Keratinocyte (primary cell): ENCODE data around the gene USP50. TPM values are rescaled to one million over a fixed set of nuclear protein-coding genes. Genes with fewer than 3 reads are reported as not detected.

Experiments used
- DNase-seq: peaks from one replicate; pipeline ENCODE4 v3.0.0-alpha.2; 2011; ENCODE audit warnings: low read depth, missing footprints, low spot score
- FAIRE-seq: peaks from 2 replicates; lab custom pipeline; 2011; peaks lifted over from hg19 to GRCh38; lab: Jason Lieb, UNC
- H2AFZ ChIP-seq: 2 replicates; pipeline ENCODE4 v1.6.0; 2012; ENCODE audit warnings: low read length, control low read depth, inconsistent platforms; ENCODE audit not compliant: control insufficient read depth
- H3K27ac ChIP-seq: 2 replicates; pipeline ENCODE4 v1.5.1; 2011; ENCODE audit warnings: low read length; ENCODE audit not compliant: control insufficient read depth, insufficient read depth
- H3K27me3 ChIP-seq: 3 replicates; pipeline ENCODE4 v1.6.0; 2011; ENCODE audit warnings: low read length; ENCODE audit not compliant: control insufficient read depth, insufficient read depth; ENCODE audit errors: extremely low read depth
- H3K36me3 ChIP-seq, 2 experiments: 2 replicates in 1 of 2; 3 replicates in 1 of 2; pipeline ENCODE4 v1.5.1; 2011; ENCODE audit warnings: low read length in 2 of 2, mild to moderate bottlenecking in 1 of 2; ENCODE audit not compliant: control insufficient read depth in 2 of 2, insufficient read depth in 2 of 2; ENCODE audit errors: extremely low read depth in 1 of 2
- H3K4me1 ChIP-seq: 3 replicates; pipeline ENCODE4 v1.5.1; 2011; ENCODE audit warnings: low read length; ENCODE audit not compliant: control insufficient read depth, insufficient read depth; ENCODE audit errors: extremely low read depth
- H3K4me2 ChIP-seq: 3 replicates; pipeline ENCODE4 v1.6.0; 2011; ENCODE audit warnings: low read depth, low read length; ENCODE audit not compliant: control insufficient read depth, insufficient read depth; ENCODE audit errors: extremely low read depth
- H3K4me3 ChIP-seq, 3 experiments: fragments of 200-600 bp in 1 of 3; sonication (generic) in 1 of 3; 2 replicates in 2 of 3; 3 replicates in 1 of 3; pipeline ENCODE4 v1.5.1; 2011 to 2016; ENCODE audit warnings: low read length in 3 of 3, mild to moderate bottlenecking in 3 of 3, control low read depth in 2 of 3, inconsistent platforms in 1 of 3, low read depth in 1 of 3, mixed read lengths in 1 of 3, mixed run types in 1 of 3, moderate library complexity in 1 of 3; ENCODE audit not compliant: control insufficient read depth in 2 of 3, insufficient read depth in 2 of 3; ENCODE audit errors: extremely low read depth in 1 of 3
- H3K79me2 ChIP-seq: 2 replicates; pipeline ENCODE4 v1.6.0; 2012; ENCODE audit warnings: low read length; ENCODE audit not compliant: control insufficient read depth, insufficient read depth
- H3K9ac ChIP-seq: 3 replicates; pipeline ENCODE4 v1.6.0; 2011; ENCODE audit warnings: low read length; ENCODE audit not compliant: control insufficient read depth, insufficient read depth; ENCODE audit errors: extremely low read depth
- H3K9me1 ChIP-seq: 3 replicates; pipeline ENCODE4 v1.6.0; 2011; ENCODE audit warnings: low read length; ENCODE audit not compliant: control insufficient read depth, insufficient read depth; ENCODE audit errors: extremely low read depth
- H3K9me3 ChIP-seq: 2 replicates; pipeline ENCODE4 v1.5.1; 2012; ENCODE audit warnings: low read depth, low read length; ENCODE audit not compliant: control insufficient read depth
- H4K20me1 ChIP-seq: 3 replicates; pipeline ENCODE4 v1.6.0; 2011; ENCODE audit warnings: low read length; ENCODE audit not compliant: control insufficient read depth, insufficient read depth; ENCODE audit errors: extremely low read depth
- EZH2 ChIP-seq: IDR thresholded peaks from one replicate; pipeline ENCODE4 v1.6.1; 2012; ENCODE audit warnings: inconsistent platforms, mild to moderate bottlenecking, low read length, moderate library complexity
- dilution Hi-C: fragments of 300-500 bp; cut with MboI; formaldehyde crosslinking; loops from one replicate; pipeline ENCODE4 v1.7.0; 2020; ENCODE audit warnings: low sequenced_read_pairs; ENCODE audit not compliant: extremely low pct_ligation_motif_present
- polyA plus RNA-seq, 5 experiments: library from polyadenylated mRNA; depleted of rRNA in 3 of 5; stranded (reverse) in 3 of 5; stranded (forward) in 1 of 5; unstranded in 1 of 5; fragments of >200 nt; gene quantifications; 1 replicate in 1 of 5; 2 replicates in 3 of 5; 3 replicates in 1 of 5; pipeline versions ENCODE4 v1.2.1 to v1.2.3, GENCODE V29; 2011 to 2012; ENCODE audit warnings: missing spikeins in 2 of 5, low read depth in 1 of 5, low replicate concordance in 1 of 5
- TF ChIP-seq, protein P1 (sequence below), 3 experiments: IDR thresholded peaks in 1 of 3; conservative IDR thresholded peaks in 1 of 3; optimal IDR thresholded peaks in 1 of 3; 2 replicates in 2 of 3; 3 replicates in 1 of 3; pipeline versions ENCODE3 to v1.5.1; 2011; ENCODE audit warnings: low read length in 3 of 3, mild to moderate bottlenecking in 3 of 3, moderate library complexity in 2 of 3, control low read depth in 1 of 3, inconsistent platforms in 1 of 3; ENCODE audit not compliant: insufficient read depth in 2 of 3; ENCODE audit errors: extremely low read depth in 1 of 3

USP50 gene
- polyA plus RNA-seq, 1 donor (not counting 4 experiments of a cell fraction or from before 2014, with no cell fraction given): not detected

DNA sequence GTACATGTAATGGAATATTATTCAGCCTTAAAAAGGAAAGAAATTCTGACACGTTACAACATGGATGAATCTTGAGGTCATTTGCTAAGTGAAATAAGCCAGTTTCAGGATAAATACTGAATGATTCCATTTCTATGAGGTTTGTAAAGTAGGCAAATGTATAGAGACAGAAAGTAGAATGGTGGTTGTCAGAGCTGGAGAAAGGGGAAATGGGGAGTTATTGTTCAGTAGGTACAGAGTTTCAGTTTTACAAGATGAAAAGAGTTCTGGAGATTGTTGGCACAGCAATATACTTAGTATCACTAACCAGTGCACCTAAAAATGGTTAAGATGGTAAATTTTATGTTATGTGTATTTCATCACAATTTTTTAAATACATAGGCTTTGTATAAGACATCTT, 61.7 kb downstream of the USP50 start:
- dilution Hi-C loops: no loop called here
- no peaks in the 10 kb centered on the region for H3K4me1 ChIP-seq
- no peaks in the 10 kb centered on the region for H3K9me3 ChIP-seq
- no peak overlapping the region for H3K4me3 ChIP-seq
- no peaks in the 10 kb centered on the region for H3K27me3 ChIP-seq
- H3K27ac ChIP-seq: no peak overlapping the region
- H2AFZ ChIP-seq: no peak overlapping the region
- DNase-seq (no peak), FAIRE-seq (no peak)
- H3K36me3 ChIP-seq: peaks cover 10 to 19% of the 10 kb centered on the region in 2 experiments
- H4K20me1 ChIP-seq: no peaks in the 10 kb centered on the region
- no peaks in the 10 kb centered on the region for H3K9me1 ChIP-seq
- no peaks in the 10 kb centered on the region for H3K79me2 ChIP-seq
- H3K4me2 ChIP-seq: no peak overlapping the region
- H3K9ac ChIP-seq: no peak overlapping the region
- TF ChIP-seq, protein P1, sequence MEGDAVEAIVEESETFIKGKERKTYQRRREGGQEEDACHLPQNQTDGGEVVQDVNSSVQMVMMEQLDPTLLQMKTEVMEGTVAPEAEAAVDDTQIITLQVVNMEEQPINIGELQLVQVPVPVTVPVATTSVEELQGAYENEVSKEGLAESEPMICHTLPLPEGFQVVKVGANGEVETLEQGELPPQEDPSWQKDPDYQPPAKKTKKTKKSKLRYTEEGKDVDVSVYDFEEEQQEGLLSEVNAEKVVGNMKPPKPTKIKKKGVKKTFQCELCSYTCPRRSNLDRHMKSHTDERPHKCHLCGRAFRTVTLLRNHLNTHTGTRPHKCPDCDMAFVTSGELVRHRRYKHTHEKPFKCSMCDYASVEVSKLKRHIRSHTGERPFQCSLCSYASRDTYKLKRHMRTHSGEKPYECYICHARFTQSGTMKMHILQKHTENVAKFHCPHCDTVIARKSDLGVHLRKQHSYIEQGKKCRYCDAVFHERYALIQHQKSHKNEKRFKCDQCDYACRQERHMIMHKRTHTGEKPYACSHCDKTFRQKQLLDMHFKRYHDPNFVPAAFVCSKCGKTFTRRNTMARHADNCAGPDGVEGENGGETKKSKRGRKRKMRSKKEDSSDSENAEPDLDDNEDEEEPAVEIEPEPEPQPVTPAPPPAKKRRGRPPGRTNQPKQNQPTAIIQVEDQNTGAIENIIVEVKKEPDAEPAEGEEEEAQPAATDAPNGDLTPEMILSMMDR (optimal IDR thresholded peaks at IDR 0.05 in 1 of 3, IDR thresholded peaks at IDR 0.05 in 1 of 3, conservative IDR thresholded peaks at IDR 0.05 in 1 of 3; ENCODE audit: extremely low read depth in 1 of 3, insufficient read depth in 2 of 3, low read length in 3 of 3): no peak
- no peak for TF ChIP-seq EZH2

DNA sequence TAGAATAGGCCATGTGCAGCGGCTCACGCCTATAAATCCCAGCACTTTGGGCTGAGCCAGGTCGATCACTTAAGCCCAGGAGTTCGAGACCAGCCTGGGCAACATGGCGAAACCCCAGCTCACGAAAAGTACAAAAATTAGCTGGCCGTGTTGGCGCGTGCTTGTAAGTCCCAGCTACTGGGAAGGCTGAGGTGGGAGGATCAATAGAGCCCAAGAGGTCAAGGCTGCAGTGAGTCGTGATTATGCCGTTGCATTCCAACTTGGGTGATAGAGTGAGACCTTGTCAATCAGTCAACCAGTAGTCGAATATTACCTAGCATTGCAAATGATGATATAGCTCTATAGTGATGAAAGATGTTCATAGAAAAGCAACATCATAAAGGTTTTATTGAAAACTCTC, 70.3 kb downstream of the USP50 start:
- Histone ChIP-seq H3K27ac (no peak overlapping the region), H3K4me1 (no peaks in the 10 kb centered on the region), H3K9me1 (no peaks in the 10 kb centered on the region), H3K4me3 (no peak overlapping the region), H3K4me2 (no peak overlapping the region), H3K9ac (no peak overlapping the region), H3K9me3 (no peaks in the 10 kb centered on the region), H3K79me2 (no peaks in the 10 kb centered on the region), H3K36me3 (peaks cover 0 to 9% of the 10 kb centered on the region in 2 experiments), H3K27me3 (no peaks in the 10 kb centered on the region), H4K20me1 (no peaks in the 10 kb centered on the region), H2AFZ (no peak overlapping the region)
- dilution Hi-C loops: no loop called here
- FAIRE-seq: no peak
- DNase-seq: no peak
- no peak for TF ChIP-seq EZH2

DNA sequence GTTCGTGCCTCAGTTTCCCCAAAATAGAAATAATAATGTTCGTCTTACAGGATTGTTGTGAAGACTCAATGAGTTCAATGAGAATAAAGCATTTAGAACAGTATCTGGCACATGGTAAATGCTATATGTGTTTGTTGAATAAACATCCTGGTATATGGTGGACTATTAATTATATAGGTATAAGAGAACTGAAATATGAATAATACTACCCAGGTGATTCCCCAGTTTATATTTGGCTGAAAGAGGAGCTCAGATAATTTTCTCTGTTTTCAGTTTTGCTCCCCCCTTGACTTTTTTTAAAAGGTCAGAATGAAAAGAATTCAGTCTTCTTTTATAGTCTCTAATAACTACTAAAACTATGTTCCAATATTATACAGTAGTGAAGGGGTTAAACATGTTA, 75.4 kb downstream of the USP50 start:
- H3K9me3 ChIP-seq: no peaks in the 10 kb centered on the region
- peaks cover 0 to 4% of the 10 kb centered on the region in 2 experiments for H3K36me3 ChIP-seq
- DNase-seq (no peak), FAIRE-seq (no peak)
- no peaks in the 10 kb centered on the region for H4K20me1 ChIP-seq
- no peak overlapping the region for H3K9ac ChIP-seq
- no peaks in the 10 kb centered on the region for H3K27me3 ChIP-seq
- no peaks in the 10 kb centered on the region for H3K79me2 ChIP-seq
- no peaks in the 10 kb centered on the region for H3K4me1 ChIP-seq
- no peak overlapping the region for H3K27ac ChIP-seq
- H2AFZ ChIP-seq: no peak overlapping the region
- no peaks in the 10 kb centered on the region for H3K9me1 ChIP-seq
- dilution Hi-C loops: no loop called here
- no peak for TF ChIP-seq EZH2
- TF ChIP-seq, protein P1 (optimal IDR thresholded peaks at IDR 0.05 in 1 of 3, IDR thresholded peaks at IDR 0.05 in 1 of 3, conservative IDR thresholded peaks at IDR 0.05 in 1 of 3; ENCODE audit: extremely low read depth in 1 of 3, insufficient read depth in 2 of 3, low read length in 3 of 3): no peak
- H3K4me2 ChIP-seq: no peak overlapping the region
- no peak overlapping the region for H3K4me3 ChIP-seq
